OCI-LY7 (cell line): ENCODE measurements around the gene PCP2. TPM values are rescaled to one million over a fixed set of nuclear protein-coding genes. Genes with fewer than 3 reads are reported as not detected.

Source experiments
- BruUV-seq: library from RNA; stranded (reverse); fragments of 400-500 nt; replicated peaks from 2 replicates; lab custom pipeline; 2021; lab: Mats Ljungman, UMichigan
- CTCF ChIA-PET: fragments of 300-600 bp; sonication (Branson Sonifier 250); formaldehyde crosslinking; loops from one replicate; lab custom pipeline; 2022; ENCODE audit warnings: antibody characterized with exemption; ENCODE audit not compliant: unreplicated experiment; lab: Charles Lee
- POLR2A ChIA-PET: fragments of 300-600 bp; sonication (Branson Sonifier 250); formaldehyde crosslinking; loops from one replicate; lab custom pipeline; 2022; ENCODE audit warnings: antibody characterized with exemption; lab: Charles Lee
- DNase-seq: peaks from one replicate; pipeline ENCODE4 v3.0.0-alpha.2; 2015; ENCODE audit warnings: low spot score
- H2AFZ ChIP-seq: fragments of 200-600 bp; sonication (generic), shearing (Covaris generic); 2 replicates; pipeline ENCODE4 v1.6.1; 2014; ENCODE audit warnings: mild to moderate bottlenecking, antibody characterized with exemption, low read length, moderate library complexity
- H3K27ac ChIP-seq: fragments of 200-600 bp; sonication (generic); 2 replicates; pipeline ENCODE4 v1.5.1; 2014; ENCODE audit warnings: mixed run types, low read depth, mild to moderate bottlenecking, moderate library complexity, low read length, inconsistent platforms; ENCODE audit not compliant: poor library complexity, severe bottlenecking
- H3K36me3 ChIP-seq: fragments of 200-600 bp; sonication (generic); 2 replicates; pipeline ENCODE4 v1.6.1; 2014; ENCODE audit warnings: mild to moderate bottlenecking, antibody characterized with exemption, low read length, moderate library complexity, mixed read lengths; ENCODE audit not compliant: insufficient read depth
- H3K4me1 ChIP-seq: fragments of 200-600 bp; sonication (generic); 2 replicates; pipeline ENCODE4 v1.5.1; 2014; ENCODE audit warnings: mild to moderate bottlenecking, low read length; ENCODE audit not compliant: insufficient read depth, poor library complexity, severe bottlenecking
- H3K4me2 ChIP-seq: fragments of 200-600 bp; sonication (generic); 2 replicates; pipeline ENCODE4 v1.6.1; 2014; ENCODE audit warnings: mild to moderate bottlenecking, low read length
- H3K4me3 ChIP-seq: fragments of 200-600 bp; sonication (generic); 2 replicates; pipeline ENCODE4 v1.5.1; 2014; ENCODE audit warnings: mild to moderate bottlenecking, low read depth, low read length; ENCODE audit not compliant: poor library complexity, severe bottlenecking
- H3K79me2 ChIP-seq: fragments of 200-600 bp; sonication (generic); 2 replicates; pipeline ENCODE4 v1.6.1; 2016; ENCODE audit warnings: low read depth, mild to moderate bottlenecking, low read length, moderate library complexity, mixed read lengths; ENCODE audit not compliant: insufficient read depth
- H3K9me2 ChIP-seq: fragments of 200-600 bp; sonication (generic); 2 replicates; pipeline ENCODE4 v1.6.1; 2016; ENCODE audit warnings: mild to moderate bottlenecking, low read length, mixed read lengths; ENCODE audit not compliant: insufficient read depth
- H3K9me3 ChIP-seq: fragments of 200-600 bp; sonication (generic); 2 replicates; pipeline ENCODE4 v1.6.1; 2014; ENCODE audit warnings: mild to moderate bottlenecking, mixed run types, low read length, mixed read lengths
- H4K20me1 ChIP-seq: fragments of 200-600 bp; sonication (generic); 2 replicates; pipeline ENCODE4 v1.6.1; 2014; ENCODE audit warnings: mild to moderate bottlenecking, antibody characterized with exemption, low read length, moderate library complexity, mixed read lengths; ENCODE audit not compliant: insufficient read depth
- EZH2phosphoT487 ChIP-seq: fragments of 200-600 bp; sonication (generic); IDR thresholded peaks from 2 replicates; pipeline ENCODE4 v1.6.1; 2018; ENCODE audit warnings: low read depth, borderline replicate concordance, mild to moderate bottlenecking, mixed run types, antibody characterized with exemption, low read length, moderate library complexity, mixed read lengths
- intact Hi-C: fragments of 100-400 bp; cut with micrococcal nuclease; formaldehyde crosslinking; loops from one replicate; pipeline ENCODE4 v1.10.0; 2022; ENCODE audit not compliant: unreplicated experiment
- total RNA-seq, 2 experiments: library from RNA; depleted of rRNA in 1 of 2; stranded (reverse); fragments of >200 nt in 1 of 2; shearing (Covaris generic) in 1 of 2; gene quantifications; 2 replicates each; pipeline ENCODE4 v1.2.3, GENCODE V29; 2014 to 2022
- TF ChIP-seq, protein P1 (sequence below): fragments of 200-600 bp; sonication (generic); conservative IDR thresholded peaks from 2 replicates; pipeline ENCODE4 v1.5.1; 2014; ENCODE audit warnings: mild to moderate bottlenecking, antibody characterized with exemption, low read length, moderate library complexity, mixed read lengths

The PCP2 gene
- total RNA-seq, 2 experiments from 2014 or later, result 0.82 to 2.0 TPM

- Histone ChIP-seq H3K79me2 (no peaks in the 10 kb centered on the region; the same call in 1 of the 2 replicates), H4K20me1 (no peaks in the 10 kb centered on the region), H2AFZ (peak overlapping the region; percentile 45; the same call in 1 of the 2 replicates), H3K4me2 (peak overlapping the region; percentile 51), H3K4me1 (peaks cover 15% of the 10 kb centered on the region), H3K9me3 (no peaks in the 10 kb centered on the region), H3K27ac (no peak overlapping the region), H3K4me3 (peak overlapping the region; percentile 98), H3K9me2 (no peaks in the 10 kb centered on the region), H3K36me3 (peaks cover 9% of the 10 kb centered on the region; the same call in 1 of the 2 replicates)
- ChIA-PET POLR2A (no interaction called here), CTCF (no interaction called here)
- no peak for DNase-seq
- BruUV-seq, result no TSS peak
- no peak for TF ChIP-seq EZH2phosphoT487
- TF ChIP-seq, protein P1, sequence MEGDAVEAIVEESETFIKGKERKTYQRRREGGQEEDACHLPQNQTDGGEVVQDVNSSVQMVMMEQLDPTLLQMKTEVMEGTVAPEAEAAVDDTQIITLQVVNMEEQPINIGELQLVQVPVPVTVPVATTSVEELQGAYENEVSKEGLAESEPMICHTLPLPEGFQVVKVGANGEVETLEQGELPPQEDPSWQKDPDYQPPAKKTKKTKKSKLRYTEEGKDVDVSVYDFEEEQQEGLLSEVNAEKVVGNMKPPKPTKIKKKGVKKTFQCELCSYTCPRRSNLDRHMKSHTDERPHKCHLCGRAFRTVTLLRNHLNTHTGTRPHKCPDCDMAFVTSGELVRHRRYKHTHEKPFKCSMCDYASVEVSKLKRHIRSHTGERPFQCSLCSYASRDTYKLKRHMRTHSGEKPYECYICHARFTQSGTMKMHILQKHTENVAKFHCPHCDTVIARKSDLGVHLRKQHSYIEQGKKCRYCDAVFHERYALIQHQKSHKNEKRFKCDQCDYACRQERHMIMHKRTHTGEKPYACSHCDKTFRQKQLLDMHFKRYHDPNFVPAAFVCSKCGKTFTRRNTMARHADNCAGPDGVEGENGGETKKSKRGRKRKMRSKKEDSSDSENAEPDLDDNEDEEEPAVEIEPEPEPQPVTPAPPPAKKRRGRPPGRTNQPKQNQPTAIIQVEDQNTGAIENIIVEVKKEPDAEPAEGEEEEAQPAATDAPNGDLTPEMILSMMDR, result no peak
- intact Hi-C loops, result no loop called here
Observed at GRCh38 chr19:7636317-7636690, 2.8 kb upstream of the PCP2 start.

DNA sequence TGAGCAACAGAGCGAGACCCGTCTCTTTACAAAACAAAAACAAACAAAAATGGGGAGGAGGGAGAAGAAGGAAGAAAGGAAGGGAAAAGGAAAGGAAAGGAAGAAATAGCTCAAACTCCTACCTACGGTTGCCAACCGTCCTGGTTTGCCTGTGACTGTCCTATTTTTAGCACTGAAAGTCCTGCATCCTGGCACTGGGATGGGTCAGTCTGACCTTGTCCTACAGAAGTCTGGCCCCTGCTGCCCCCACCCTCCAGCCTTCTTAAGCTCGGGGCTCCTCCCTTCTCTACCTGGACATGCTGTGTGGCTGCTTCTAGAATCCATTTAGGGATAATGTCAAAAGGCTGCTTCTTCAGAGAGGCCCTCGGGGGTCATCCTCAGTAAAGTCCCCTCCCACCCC is 2.2 kb upstream of the PCP2 start:
- no peak for DNase-seq
- BruUV-seq, result no TSS peak
- Histone ChIP-seq H3K4me2 (no peak overlapping the region), H3K9me3 (no peaks in the 10 kb centered on the region), H3K27ac (no peak overlapping the region), H3K79me2 (peaks cover 1% of the 10 kb centered on the region; the same call in 1 of the 2 replicates), H3K4me3 (no peak overlapping the region), H3K9me2 (no peaks in the 10 kb centered on the region), H3K4me1 (peaks cover 17% of the 10 kb centered on the region), H3K36me3 (peaks cover 9% of the 10 kb centered on the region; the same call in 1 of the 2 replicates), H2AFZ (no peak overlapping the region), H4K20me1 (no peaks in the 10 kb centered on the region)
- intact Hi-C loops, result no loop called here
- POLR2A ChIA-PET, result no interaction called here
- no peak for TF ChIP-seq EZH2phosphoT487
- TF ChIP-seq, protein P1, result no peak
- CTCF ChIA-PET, result no interaction called here

- Histone ChIP-seq H3K4me3 (no peak overlapping the region), H3K27ac (no peak overlapping the region), H3K9me3 (no peaks in the 10 kb centered on the region), H2AFZ (no peak overlapping the region), H3K4me1 (peaks cover 24% of the 10 kb centered on the region), H3K79me2 (peaks cover 30% of the 10 kb centered on the region), H3K9me2 (no peaks in the 10 kb centered on the region), H3K4me2 (no peak overlapping the region), H4K20me1 (0 out of 2 replicates have a peak, but pooled peaks cover 6% of the 10 kb centered on the region), H3K36me3 (peaks cover 9% of the 10 kb centered on the region; the same call in 1 of the 2 replicates)
- no peak for DNase-seq
- TF ChIP-seq, protein P1, result no peak
- TF ChIP-seq EZH2phosphoT487, result no peak
- POLR2A ChIA-PET, result no interaction called here
- no TSS peak for BruUV-seq
- intact Hi-C loops, result no loop called here
- CTCF ChIA-PET, result no interaction called here
Observed at GRCh38 chr19:7632340-7633203, 947 bp downstream of the PCP2 start.
